D341Med (cell line): ENCODE results near the gene COPS3.

Experiments
- DNase-seq: peaks from one replicate; pipeline ENCODE4 v3.0.0; 2012; ENCODE audit warnings: low spot score

COPS3 gene

DNA sequence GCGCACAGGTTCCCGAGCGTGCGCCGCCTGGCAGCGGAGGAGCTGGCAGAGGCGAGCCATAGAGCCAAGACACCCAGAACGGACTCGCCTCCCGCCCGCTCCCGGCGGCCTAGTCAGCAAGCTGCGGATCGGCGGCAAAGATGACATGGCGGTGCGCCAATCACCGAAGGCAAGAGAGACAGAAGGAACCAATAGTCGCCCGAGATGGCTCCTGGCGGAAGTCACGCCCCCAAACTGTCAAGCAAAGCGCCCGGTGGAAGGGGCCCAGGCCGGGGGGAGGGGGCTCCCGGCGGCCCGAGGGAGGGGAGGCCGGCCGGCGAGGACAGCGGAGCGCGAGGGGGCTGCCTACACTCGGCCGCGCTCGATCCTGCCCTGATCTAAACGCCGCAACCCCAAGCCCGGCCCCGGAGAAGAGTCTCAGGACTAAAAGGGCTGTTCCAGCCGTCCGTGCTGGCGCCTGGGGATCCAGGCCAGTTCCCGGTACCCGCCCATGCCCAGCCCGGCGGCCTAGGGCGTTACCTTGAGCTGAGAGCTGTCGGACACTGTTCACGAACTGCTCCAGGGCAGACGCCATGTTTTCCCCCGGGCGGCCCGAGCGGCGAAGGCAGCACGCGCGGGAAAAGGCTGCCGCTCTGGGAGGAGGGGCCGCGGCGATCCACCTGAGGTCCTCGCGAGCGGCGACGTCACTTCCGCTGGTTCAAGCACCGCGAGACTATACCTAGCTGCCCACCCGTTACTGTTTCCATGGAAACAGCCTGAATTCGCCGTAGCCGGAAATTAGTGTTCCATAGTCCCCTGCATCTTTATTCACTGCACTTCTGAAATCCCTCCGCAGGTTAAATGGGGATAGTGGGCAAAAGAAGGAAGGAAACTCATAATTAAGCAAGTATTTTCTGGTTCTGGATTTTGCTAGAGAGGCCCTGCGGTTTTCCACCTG, at the start of gene COPS3:
TSS of gene COPS3 (minus strand) at position 634 of the 937 bp plus-strand sequence. CDS start at position 574, 60 bp downstream.
- peak; percentile 92 for DNase-seq

DNA sequence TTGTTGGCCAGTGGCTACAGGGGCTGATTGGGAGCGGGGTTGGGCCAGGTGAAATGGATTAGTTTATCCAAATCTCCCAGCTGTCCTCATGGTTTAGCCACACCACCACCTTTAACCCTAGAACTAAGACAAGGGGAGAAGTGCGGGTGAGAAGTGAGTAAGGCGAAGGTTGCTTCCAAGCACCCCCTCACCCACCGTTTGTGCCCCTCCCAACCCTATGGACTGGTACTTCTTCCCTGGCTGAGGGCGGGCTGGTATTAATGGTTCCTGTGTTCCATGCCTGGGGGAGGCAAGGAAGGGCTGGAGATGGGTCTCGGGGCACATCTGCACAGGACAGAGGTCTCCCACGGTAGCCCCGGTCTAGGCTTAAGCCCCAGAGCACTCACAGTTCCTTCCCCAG, 47.2 kb upstream of the COPS3 start:
- peak; percentile 3 for DNase-seq

DNA sequence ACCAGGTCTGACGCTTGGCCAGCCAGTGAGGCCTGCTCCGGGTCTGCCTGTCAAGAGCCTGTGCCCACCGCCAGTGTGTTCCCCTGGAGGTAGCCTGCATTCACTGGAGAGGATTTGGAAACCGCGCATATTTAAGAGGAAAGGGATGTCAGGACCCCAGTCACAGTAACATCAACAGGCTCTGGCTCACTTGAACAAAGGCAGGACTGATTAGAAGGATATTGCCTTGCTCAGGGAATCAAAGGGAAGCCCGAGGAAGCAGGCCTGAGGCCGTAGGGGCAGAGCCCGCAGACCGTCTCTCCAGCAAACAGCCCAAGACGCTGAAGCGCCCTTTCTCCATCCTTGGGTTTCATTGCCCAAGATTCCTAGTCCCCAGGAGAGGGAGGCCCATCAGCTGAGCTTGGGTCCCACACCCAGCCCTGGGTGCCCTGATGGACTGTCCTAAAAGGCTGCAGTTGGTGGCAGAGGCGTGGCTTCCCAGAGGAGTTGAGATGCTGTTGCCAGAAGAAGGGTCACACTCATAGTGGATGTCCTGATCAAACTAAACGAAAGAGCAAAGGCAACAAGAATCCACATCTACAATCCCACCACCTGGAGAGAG, 45.3 kb upstream of the COPS3 start:
- no peak for DNase-seq

DNA sequence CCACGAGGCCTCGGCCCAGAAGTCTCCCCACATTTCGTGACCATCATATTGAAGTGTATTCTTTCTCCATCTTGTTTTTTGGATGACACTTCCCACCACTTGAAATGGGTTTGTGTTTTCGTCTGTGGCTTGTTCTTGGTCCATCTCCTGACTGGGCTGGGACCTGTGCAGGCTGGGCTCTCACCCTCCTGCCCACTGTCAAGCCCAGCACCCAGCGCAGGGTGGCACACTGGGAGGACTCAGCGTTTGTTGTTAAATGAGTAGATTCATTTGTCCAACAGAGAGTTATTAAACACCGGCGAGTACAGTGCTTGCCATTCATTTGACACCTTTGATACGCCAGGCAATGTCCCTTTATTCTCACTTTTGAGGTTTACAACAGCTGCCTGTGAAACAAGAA, 44.8 kb upstream of the COPS3 start:
- no peak for DNase-seq

DNA sequence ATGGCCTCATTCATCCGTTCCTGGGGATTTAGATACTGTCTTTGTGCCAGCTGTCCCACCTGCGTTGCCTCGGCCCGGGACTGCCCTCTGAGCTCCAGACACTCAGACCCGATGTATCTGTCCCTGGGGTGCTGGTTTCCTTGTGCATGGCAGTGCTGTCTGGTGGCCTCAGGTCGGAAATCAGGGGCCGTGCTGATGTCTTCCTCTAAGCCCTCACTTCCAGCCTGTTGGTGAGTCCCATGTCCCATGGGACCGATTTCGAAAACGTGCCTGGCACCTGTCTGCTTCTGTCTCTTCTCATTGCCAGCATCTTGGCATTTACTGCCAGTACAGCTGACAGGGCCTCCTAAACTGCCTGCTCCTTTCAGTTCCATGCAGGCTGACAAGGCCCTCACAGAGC, 44.2 kb upstream of the COPS3 start:
- no peak for DNase-seq

DNA sequence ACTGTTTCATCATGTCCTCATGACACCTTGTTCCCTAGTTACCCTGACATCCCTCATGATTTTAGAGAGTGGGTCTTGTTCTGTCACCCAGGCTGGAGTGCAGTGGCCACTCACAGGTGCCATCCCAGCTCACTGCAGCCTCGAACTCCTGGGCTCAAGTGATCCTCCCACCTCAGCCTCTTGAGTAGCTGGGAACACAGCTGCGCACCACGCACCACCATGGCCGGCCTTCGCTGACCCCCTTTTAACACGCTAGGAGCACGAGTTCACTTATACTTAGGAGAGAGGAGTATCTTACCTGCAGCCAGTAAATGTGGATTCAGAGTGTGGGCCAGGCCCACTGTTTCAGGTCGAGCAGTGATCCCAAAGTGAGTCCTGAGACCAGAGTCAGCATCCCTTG, 43.6 kb upstream of the COPS3 start:
- no peak for DNase-seq

DNA sequence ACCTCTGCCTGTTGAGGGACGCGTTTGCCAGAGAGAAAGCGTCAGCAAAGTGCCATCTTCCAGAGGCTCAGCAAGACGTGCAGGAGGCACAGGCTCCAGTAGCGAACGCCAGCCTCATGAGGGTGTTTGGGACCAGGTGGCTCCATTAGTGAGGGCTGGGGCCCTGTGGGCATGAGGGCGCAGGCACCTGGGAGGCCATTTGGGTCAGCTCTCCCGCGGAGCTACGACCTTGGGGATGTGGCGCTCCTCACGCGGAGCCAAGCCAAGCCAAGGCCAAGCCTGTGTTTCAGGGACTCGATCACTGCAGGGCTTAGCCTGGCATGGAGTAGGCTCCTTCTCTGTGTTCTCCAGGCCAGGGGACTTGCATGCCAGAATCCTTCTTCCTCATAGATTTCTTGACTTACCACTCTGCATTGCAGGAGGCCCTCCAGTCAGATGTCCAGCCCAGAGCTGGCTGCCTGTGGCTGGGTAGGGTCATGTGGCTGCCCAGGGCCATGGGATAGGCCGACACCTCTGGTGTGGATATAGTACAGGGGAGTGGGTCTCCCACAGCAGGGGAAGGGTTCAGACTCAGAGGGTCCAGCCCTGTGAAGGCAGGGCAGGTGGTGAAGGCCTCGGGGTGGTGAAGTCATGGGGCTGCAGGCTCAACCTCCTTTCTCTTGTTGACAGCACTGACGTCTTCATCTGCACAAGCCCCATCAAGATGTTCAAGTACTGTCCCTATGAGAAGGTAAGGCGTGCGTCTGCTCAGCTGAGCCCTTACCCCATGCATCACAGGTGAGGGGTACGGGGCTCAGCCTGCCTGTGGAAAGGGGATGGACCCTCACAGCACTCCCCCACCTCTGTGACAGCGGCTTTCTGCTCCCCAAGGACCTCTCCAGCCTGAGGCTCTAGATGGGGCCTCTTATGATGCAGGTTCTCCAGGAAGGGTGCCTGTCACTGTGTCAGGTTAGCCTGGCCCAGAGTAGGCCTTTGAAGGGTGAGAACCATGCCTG, 41.8 kb upstream of the COPS3 start:
- no peak for DNase-seq

DNA sequence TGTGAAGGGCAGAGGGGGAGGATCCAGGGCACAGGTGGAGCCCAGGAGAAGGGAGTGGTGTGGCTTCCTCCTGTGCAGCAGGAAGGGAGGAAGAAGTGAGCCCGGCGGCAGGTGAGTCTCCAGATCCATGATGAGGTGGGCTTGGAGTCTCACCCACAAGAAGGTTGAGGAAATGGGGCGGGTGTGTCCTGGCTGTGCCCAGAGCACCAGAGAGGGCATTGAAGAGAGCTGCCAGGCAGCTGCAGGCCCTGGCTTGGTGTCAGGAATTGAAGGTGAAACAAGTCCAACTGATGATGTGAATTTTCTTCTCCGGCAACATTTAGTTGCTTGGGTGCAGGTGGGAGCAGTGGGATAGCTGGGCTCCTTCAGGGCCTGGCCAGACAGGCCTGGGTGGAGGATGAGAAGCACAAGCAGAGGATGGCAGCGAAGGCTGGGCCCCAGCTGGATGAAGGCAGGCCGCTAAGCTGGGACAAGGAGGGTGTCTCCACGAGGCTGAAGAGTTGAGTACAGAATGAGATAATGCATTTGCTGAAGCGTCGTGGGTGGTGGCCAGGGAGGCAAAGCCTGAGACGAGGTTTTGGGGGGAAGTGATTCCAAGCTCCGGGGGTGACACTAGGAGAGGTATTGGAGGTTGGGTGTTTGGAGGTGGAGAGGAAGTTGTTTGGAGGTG, 40.4 kb upstream of the COPS3 start:
- DNase-seq: no peak

DNA sequence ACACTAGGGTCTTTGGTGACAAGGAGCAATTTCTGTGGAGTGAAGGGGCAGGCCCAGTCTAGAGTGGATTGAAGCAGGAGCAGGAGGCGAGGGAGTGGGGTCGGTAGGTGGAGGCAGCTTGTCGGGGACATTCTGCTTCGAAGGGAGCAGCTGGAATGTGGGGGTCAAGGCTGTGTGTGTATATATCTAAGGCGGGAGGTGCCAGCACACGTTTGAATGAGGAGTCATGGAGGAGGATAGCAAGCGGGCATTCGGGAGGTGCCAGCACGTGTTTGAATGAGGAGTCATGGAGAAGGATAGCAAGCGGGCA, 39.8 kb upstream of the COPS3 start:
- DNase-seq: no peak

DNA sequence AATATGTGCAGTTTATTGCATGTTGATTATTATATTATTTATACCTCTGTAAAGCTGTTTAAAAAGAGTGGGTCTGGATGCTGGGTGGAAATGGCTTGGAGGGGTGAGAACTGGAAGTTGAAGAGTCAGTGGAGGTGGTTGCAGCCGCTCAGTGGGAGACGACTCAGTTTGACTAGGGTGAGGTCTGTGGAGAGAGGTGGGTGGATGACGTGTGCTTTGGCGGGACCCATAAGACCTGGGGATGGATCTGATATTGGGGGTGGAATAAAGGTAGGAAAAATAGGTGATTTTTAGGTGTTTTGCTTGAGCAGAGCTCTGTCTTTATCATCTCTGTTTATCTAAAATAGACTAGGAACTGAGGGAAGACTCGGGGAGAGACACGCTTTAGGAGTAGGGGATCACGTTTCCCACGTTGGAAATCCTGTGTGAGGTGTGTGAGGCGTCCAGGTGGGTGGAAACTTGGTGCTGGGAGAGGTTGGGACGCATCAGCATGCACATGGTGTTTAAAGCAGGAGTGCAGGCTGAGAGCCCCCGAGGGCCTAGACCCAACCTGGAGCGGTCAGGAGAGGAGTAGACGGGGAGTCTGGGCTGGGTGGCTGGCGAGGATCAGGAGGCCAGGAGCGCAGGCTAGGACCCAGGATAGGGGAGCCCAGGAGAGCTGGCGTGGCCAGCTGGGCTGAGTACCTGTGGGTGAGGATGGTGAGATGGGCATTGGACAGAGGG, 39.3 kb upstream of the COPS3 start:
- no peak for DNase-seq

DNA sequence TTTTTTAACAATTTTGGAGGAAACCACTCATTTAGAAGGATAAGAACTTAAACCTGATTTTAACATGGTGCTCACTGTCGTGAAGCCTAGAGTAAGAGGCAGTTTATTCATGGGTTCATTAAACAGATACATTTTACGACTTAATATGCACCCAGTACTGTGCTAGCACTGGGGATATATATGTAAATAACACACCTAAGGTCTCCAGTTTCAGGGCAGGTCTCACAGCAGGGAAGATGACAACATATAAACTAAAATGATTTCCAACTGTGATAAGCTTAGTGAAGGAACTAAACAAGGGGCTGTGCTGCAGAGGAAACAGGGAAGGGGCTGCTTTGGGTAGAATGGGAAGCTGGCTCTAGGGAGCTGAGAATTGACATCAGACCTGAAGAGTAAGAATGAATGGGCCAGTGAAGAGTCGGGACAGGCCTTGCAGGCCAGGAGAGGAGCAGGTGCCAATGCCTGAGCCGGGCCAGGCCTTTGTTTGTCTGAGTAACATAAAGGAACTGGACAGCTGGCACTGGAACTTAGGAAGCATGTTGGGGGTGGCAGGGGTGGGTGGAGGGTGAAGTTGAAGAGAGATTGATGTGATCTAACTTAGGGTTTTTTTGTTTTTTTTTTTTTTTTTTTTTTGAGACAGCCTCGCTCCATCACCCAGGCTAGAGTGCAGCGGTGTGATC, 34.2 kb upstream of the COPS3 start:
- DNase-seq: no peak

DNA sequence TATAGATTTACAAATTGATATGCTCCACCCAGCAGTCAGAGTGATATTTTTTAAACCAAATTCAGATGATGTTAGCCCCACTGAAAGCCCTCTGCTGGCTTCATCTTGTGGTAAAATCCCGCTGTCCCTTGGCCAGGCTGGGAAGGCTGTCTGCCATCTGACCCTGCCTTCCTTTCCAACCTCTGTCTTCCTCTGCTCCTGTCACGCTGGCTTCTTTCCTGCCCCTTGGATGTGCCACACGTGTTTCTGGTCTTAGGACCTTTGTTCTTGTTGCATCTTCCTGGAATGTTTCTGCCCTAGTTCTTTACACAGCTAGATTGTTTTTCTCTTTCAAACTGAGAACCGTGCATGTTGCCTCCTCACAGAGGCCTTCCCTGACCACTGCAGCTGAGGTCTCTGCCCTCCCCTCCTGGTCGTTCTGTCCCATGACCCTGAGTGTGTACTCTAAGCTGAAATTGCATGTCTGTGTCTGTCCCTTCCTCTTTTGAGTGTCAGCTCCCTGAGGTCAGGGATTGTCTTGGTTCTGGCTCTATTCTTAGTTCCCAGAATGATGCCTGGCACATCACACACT, 33.5 kb upstream of the COPS3 start:
- no peak for DNase-seq

DNA sequence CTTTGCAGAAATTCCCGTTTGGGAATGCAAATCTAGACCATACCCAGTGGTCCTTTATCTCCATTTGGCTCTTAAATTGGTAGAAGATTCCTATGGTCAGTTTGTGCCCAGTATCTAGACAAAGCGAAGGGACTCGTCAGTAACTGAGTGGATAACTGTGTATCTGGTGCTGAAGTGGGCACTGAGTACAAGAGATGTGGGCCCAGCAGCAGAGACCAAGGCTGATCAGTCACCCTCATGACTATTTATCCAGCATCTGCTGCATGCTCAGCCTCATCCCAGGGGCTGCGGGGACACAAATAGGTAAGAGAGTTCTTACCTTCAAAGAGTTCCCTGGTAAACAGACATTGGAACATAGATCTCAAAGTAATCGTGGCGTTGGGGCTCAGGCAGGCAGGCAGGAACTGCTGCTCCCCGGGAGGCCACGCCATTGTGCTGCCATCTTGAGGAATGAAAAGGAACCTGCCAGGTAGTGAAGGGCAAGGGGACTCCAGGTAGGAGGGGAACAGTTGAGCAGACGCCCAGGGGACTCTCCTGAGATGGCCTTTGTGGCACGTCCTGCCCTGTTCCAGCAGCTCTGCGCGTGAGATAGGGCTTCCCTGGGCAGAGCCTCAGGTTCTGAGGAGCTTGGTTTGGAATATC, 32.4 kb upstream of the COPS3 start:
- peak; percentile 63 for DNase-seq

DNA sequence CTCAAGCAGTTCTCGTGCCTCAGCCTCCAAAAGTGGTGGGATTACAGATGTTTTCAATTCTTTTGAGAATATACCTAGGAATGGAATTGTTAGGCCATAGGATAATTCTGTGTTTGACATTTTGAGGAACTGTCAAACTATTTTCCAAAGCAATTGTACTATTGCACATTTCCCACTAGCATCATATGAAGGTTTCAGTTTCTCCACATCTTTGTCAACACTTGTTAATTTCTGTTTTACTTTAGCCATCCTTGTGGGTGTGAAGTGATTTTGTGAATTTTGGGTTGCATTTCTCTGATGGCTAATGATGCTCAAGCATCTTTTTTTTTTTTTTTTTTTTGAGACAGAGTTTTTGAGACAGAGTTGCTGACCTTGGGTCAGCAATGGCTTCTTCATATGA, 28.3 kb upstream of the COPS3 start:
- no peak for DNase-seq

DNA sequence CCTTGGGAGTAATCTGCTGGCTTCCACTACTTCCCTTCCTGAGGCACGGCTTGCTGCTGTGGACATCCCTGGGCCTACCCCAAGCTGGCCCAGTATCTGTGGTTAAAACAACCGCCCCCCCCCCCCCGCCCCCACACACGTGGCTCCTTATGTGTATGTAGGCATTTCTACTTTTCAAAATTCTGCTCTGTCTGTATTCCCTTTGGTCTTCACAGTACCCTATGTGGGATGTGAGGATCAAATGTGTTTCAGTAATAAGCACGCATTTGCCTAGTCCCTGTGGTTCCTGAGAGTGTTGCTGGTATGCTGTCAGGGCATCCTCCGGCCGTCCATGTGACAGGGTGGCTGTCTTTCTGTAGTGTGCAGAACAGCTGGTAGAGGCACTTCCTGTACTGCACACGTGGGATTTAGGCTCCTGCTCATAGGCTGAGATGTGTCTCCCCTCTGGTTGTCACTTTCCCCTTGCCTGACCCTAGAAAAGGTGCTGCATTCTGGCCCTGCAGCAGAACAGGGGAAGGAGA, 24.3 kb upstream of the COPS3 start:
- no peak for DNase-seq

DNA sequence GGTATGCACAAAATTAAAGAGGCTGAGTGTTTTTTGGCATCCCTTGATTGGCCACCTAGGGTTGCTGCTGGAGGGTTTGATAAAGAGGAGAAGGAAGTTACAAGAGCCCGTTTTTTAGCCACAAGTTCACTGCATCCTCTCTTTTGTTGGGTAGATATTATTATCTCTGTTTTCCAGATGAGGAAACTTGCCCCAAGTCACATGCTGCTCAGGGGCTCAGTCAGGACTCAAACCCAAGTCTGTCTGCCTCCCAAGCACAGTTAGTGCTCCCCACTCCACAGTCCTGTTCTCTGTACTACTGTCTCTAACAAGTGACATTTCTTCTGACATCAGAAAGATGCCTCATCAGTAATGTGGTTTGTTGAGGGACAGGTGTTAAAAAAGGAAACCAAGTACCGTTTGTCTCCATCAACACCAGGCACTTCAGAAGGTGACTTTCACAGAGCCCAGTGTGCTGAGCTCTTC, 23.5 kb upstream of the COPS3 start:
- no peak for DNase-seq

DNA sequence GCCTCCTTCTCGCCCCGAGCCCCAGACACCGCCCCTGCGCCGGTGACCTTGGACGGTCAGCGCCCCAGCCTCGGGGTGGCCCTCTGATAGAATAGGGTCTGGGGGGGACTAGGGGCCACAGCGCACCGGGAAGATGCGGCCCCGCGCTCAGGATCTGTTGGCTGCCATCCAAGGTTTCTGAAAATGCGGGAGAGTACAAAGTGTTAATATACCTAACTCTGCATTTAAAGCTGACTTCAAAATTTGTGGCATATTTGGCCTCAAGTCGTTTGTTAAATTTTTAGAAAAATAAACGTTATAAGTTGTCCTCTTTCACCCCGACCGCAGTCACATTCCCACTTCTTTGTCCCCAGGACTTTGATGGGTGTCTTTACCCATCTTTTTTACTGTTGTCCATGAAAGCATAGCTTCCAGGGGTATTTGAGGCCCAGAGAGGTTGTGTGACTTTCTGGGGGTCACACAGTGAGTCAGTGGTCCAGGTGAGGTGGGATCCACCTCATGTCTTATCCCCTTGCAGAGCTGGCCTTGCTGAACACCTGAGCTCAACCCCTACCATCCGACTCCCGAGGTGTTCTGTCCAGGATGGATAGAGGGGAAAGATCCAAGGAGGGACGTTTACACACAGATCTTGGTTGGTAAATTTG, 22.9 kb upstream of the COPS3 start:
- no peak for DNase-seq

DNA sequence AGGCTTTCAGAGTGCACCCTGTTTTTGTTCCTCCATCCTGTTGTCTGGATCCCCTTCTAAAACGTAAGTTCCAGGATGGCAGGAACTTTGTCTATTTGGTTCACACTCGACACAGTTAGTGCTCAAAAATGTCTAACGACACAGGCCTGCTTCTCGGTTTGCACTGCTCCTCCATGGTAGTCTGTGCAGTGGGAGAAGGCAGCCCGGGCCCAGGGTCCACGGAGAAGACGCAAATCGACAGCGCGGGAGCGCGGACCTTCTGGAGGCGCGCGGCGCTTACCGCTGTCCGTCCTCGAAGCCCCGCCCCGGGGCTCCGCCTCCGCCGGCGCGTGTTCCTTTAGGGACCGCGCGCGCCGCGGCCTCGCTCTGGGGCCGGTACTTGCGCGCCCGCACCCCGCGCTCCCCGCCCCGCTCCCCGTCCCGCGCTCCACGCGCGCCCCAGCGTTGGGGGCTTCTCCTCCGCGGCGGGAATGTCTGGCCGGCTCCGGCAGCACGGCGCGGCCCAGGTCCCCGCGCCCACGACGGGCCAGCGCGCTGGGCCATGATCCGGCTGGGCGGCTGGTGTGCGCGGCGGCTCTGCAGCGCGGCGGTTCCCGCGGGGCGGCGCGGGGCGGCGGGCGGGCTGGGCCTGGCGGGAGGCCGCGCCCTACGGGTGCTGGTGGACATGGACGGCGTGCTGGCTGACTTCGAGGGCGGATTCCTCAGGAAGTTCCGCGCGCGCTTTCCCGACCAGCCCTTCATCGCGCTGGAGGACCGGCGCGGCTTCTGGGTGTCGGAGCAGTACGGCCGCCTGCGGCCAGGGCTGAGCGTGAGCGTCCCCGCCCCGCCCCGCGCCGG, 22.2 kb upstream of the COPS3 start, which contains the start of gene NT5M:
TSS of gene NT5M (plus strand) at position 364 of the 837 bp plus-strand sequence. CDS start at position 542, 178 bp downstream.
- DNase-seq: peak; percentile 90
